ENCODE results near the gene TOMM20. TPM values are rescaled to one million over a fixed set of nuclear protein-coding genes. Genes with fewer than 3 reads are reported as not detected.

TOMM20 gene
- total and polyA plus RNA-seq, 2 donors (not counting 1 experiment from before 2014, with no cell fraction given), result 85.5 to 111 TPM

GRCh38 chr1:235122348-235122747 is 6.3 kb downstream of the TOMM20 start:
- Histone ChIP-seq H3K4me3 (replicated peaks in 1 of 4; ENCODE audit: control extremely low read depth in 1 of 4, insufficient read depth in 1 of 4, low read depth in 3 of 4, low read length in 4 of 4) (no peak overlapping the region), H3K9me3 (ENCODE audit: control insufficient read depth, insufficient read depth, low read depth, low read length) (no peaks in the 10 kb centered on the region), H3K36me3 (ENCODE audit: control insufficient read depth, insufficient read depth, low read length) (peaks cover 15% of the 10 kb centered on the region), H3K4me2 (ENCODE audit: extremely low read depth, insufficient read depth, low read length) (no peak overlapping the region), H3K79me2 (ENCODE audit: control insufficient read depth, insufficient read depth, low read length) (peaks cover 81% of the 10 kb centered on the region), H3K27me3 (ENCODE audit: control insufficient read depth, insufficient read depth, low read length) (no peaks in the 10 kb centered on the region), H2AFZ (ENCODE audit: low read length) (no peak overlapping the region), H3K27ac (ENCODE audit: insufficient read depth, low read length) (no peak overlapping the region), H3K9ac (ENCODE audit: insufficient read depth, low read length) (no peak overlapping the region), H4K20me1 (ENCODE audit: control insufficient read depth, extremely low read depth, insufficient read depth, low read length) (peaks cover 5% of the 10 kb centered on the region), H3K4me1 (ENCODE audit: control insufficient read depth, extremely low read depth, insufficient read depth, low read length) (no peaks in the 10 kb centered on the region)
- TF ChIP-seq CTCF (conservative IDR thresholded peaks at IDR 0.05 in 1 of 2, IDR thresholded peaks at IDR 0.05 in 1 of 2; ENCODE audit: low read depth in 1 of 2, low read length in 2 of 2) (no peak), EZH2 (IDR thresholded peaks at IDR 0.05; ENCODE audit: low read length, missing control alignments) (no peak)
- no peak for DNase-seq (ENCODE audit: low read depth in 2 of 2)

GRCh38 chr1:235113183-235113917 is 15.3 kb downstream of the TOMM20 start:
- H3K36me3 ChIP-seq (ENCODE audit: control insufficient read depth, insufficient read depth, low read length), result peaks cover 15% of the 10 kb centered on the region
- H3K9me3 ChIP-seq (ENCODE audit: control insufficient read depth, insufficient read depth, low read depth, low read length), result no peaks in the 10 kb centered on the region
- H3K4me2 ChIP-seq (ENCODE audit: extremely low read depth, insufficient read depth, low read length), result no peak overlapping the region
- TF ChIP-seq CTCF (conservative IDR thresholded peaks at IDR 0.05 in 1 of 2, IDR thresholded peaks at IDR 0.05 in 1 of 2; ENCODE audit: low read depth in 1 of 2, low read length in 2 of 2) (no peak), EZH2 (IDR thresholded peaks at IDR 0.05; ENCODE audit: low read length, missing control alignments) (no peak)
- H3K4me3 ChIP-seq (replicated peaks in 1 of 4; ENCODE audit: control extremely low read depth in 1 of 4, insufficient read depth in 1 of 4, low read depth in 3 of 4, low read length in 4 of 4), result no peak overlapping the region
- DNase-seq (ENCODE audit: low read depth in 2 of 2), result peak in 1 of 2 donors; percentile 23
- no peaks in the 10 kb centered on the region for H3K4me1 ChIP-seq (ENCODE audit: control insufficient read depth, extremely low read depth, insufficient read depth, low read length)
- no peaks in the 10 kb centered on the region for H4K20me1 ChIP-seq (ENCODE audit: control insufficient read depth, extremely low read depth, insufficient read depth, low read length)
- H3K27ac ChIP-seq (ENCODE audit: insufficient read depth, low read length), result no peak overlapping the region
- no peaks in the 10 kb centered on the region for H3K27me3 ChIP-seq (ENCODE audit: control insufficient read depth, insufficient read depth, low read length)
- no peak overlapping the region for H2AFZ ChIP-seq (ENCODE audit: low read length)
- peaks cover 19% of the 10 kb centered on the region for H3K79me2 ChIP-seq (ENCODE audit: control insufficient read depth, insufficient read depth, low read length)
- H3K9ac ChIP-seq (ENCODE audit: insufficient read depth, low read length), result no peak overlapping the region

GRCh38 chr1:235112297-235113182 is 16.1 kb downstream of the TOMM20 start:
- no peak for DNase-seq (ENCODE audit: low read depth in 2 of 2)
- Histone ChIP-seq H3K36me3 (ENCODE audit: control insufficient read depth, insufficient read depth, low read length) (peaks cover 12% of the 10 kb centered on the region), H3K27me3 (ENCODE audit: control insufficient read depth, insufficient read depth, low read length) (no peaks in the 10 kb centered on the region), H3K4me3 (replicated peaks in 1 of 4; ENCODE audit: control extremely low read depth in 1 of 4, insufficient read depth in 1 of 4, low read depth in 3 of 4, low read length in 4 of 4) (no peak overlapping the region), H4K20me1 (ENCODE audit: control insufficient read depth, extremely low read depth, insufficient read depth, low read length) (no peaks in the 10 kb centered on the region), H3K27ac (ENCODE audit: insufficient read depth, low read length) (no peak overlapping the region), H3K4me1 (ENCODE audit: control insufficient read depth, extremely low read depth, insufficient read depth, low read length) (no peaks in the 10 kb centered on the region), H3K4me2 (ENCODE audit: extremely low read depth, insufficient read depth, low read length) (no peak overlapping the region), H2AFZ (ENCODE audit: low read length) (no peak overlapping the region), H3K9me3 (ENCODE audit: control insufficient read depth, insufficient read depth, low read depth, low read length) (no peaks in the 10 kb centered on the region), H3K79me2 (ENCODE audit: control insufficient read depth, insufficient read depth, low read length) (peaks cover 12% of the 10 kb centered on the region), H3K9ac (ENCODE audit: insufficient read depth, low read length) (no peak overlapping the region)
- TF ChIP-seq EZH2 (IDR thresholded peaks at IDR 0.05; ENCODE audit: low read length, missing control alignments) (no peak), CTCF (conservative IDR thresholded peaks at IDR 0.05 in 1 of 2, IDR thresholded peaks at IDR 0.05 in 1 of 2; ENCODE audit: low read depth in 1 of 2, low read length in 2 of 2) (no peak)
